K562 (cell line): Measurements from ENCODE around the gene ACTA2. TPM values are rescaled to one million over a fixed set of nuclear protein-coding genes. Genes with fewer than 3 reads are reported as not detected.

Experiments
- ATAC-seq: fragments of 200-7000 bp; cut with Tn5 transposase; 3 replicates; pipeline ENCODE4 v1.9.1; 2020; ENCODE audit warnings: moderate library complexity
- BruUV-seq: library from RNA; stranded (reverse); fragments of 400-500 nt; replicated peaks from 2 replicates; lab custom pipeline; 2021; lab: Mats Ljungman, UMichigan
- CTCF ChIA-PET: fragments of 300-600 bp; formaldehyde crosslinking; extraction: SDS; loops from one replicate; lab custom pipeline; 2021; ENCODE audit warnings: low intra/inter-chr PET ratio; lab: Yijun Ruan, JAX
- POLR2A ChIA-PET: fragments of 300-600, 350-650 bp; sonication (Branson Sonifier 250); formaldehyde crosslinking; extraction: SDS; loops from one replicate; lab custom pipeline; 2021; ENCODE audit warnings: antibody characterized with exemption, inconsistent platforms; lab: Yijun Ruan, JAX
- DNase-seq, 4 experiments: peaks; one replicate each; pipeline versions ENCODE4 v3.0.0 to v3.0.0-alpha.2; 2011 to 2018; ENCODE audit warnings: low spot score in 3 of 4, mixed read lengths in 3 of 4; ENCODE audit errors: extremely low read depth in 1 of 4
- FAIRE-seq: peaks from 2 replicates; lab custom pipeline; 2011; peaks lifted over from hg19 to GRCh38; lab: Jason Lieb, UNC
- H2AFZ ChIP-seq: 2 replicates; pipeline ENCODE4 v1.6.0; 2011; ENCODE audit warnings: low read depth, low read length, control low read depth, inconsistent platforms
- H3K27ac ChIP-seq: fragments of 200-600 bp; 3 replicates; pipeline ENCODE4 v1.8.0; 2011; ENCODE audit warnings: low read depth, mild to moderate bottlenecking, control low read depth, inconsistent platforms, low read length, moderate library complexity, mixed read lengths; ENCODE audit errors: extremely low read depth
- H3K27me3 ChIP-seq, 2 experiments: fragments of 300-600 bp in 1 of 2; 2 replicates in 1 of 2; 3 replicates in 1 of 2; pipeline versions ENCODE4 v1.6.0 to v1.8.0; 2011; ENCODE audit warnings: inconsistent platforms in 2 of 2, low read length in 2 of 2, mild to moderate bottlenecking in 1 of 2, mixed read lengths in 1 of 2, moderate library complexity in 1 of 2; ENCODE audit not compliant: control insufficient read depth in 2 of 2, insufficient read depth in 2 of 2
- H3K36me3 ChIP-seq: fragments of 300-600 bp; 3 replicates; pipeline ENCODE4 v1.8.0; 2011; ENCODE audit warnings: mild to moderate bottlenecking, low read length, inconsistent platforms; ENCODE audit not compliant: control insufficient read depth, insufficient read depth
- H3K4me1 ChIP-seq, 2 experiments: fragments of 200-600 bp in 1 of 2; replicated peaks in 1 of 2; 2 replicates in 1 of 2; 3 replicates in 1 of 2; pipeline versions ENCODE4 v1.5.1 to v1.8.0; 2011; ENCODE audit warnings: inconsistent platforms in 2 of 2, low read length in 2 of 2, mild to moderate bottlenecking in 1 of 2, mixed read lengths in 1 of 2, moderate library complexity in 1 of 2; ENCODE audit not compliant: control insufficient read depth in 2 of 2, insufficient read depth in 2 of 2
- H3K4me2 ChIP-seq: 2 replicates; pipeline ENCODE4 v1.6.1; 2011; ENCODE audit warnings: low read length, control low read depth, inconsistent platforms, mixed read lengths; ENCODE audit not compliant: insufficient read depth
- H3K4me3 ChIP-seq: fragments of 200-600 bp; sonication (generic), shearing (Covaris generic); 2 replicates; pipeline ENCODE4 v1.5.1; 2016; ENCODE audit warnings: control low read depth, inconsistent platforms
- H3K79me2 ChIP-seq: fragments of 200-600 bp; 3 replicates; pipeline ENCODE4 v1.8.0; 2011; ENCODE audit warnings: low read length, inconsistent platforms; ENCODE audit not compliant: control insufficient read depth, insufficient read depth
- H3K9ac ChIP-seq, 2 experiments: 2 replicates each; pipeline versions ENCODE4 v1.6.0 to v1.6.1; 2011; ENCODE audit warnings: low read depth in 2 of 2, low read length in 2 of 2, control low read depth in 1 of 2, inconsistent platforms in 1 of 2, mild to moderate bottlenecking in 1 of 2, mixed read lengths in 1 of 2; ENCODE audit not compliant: insufficient read depth in 1 of 2
- H3K9me1 ChIP-seq: one replicate; pipeline ENCODE4 v1.6.0; 2011; ENCODE audit warnings: inconsistent platforms, mild to moderate bottlenecking, low read length, moderate library complexity; ENCODE audit not compliant: control insufficient read depth, insufficient read depth
- H3K9me3 ChIP-seq: replicated peaks from 2 replicates; pipeline ENCODE4 v1.5.1; 2011; ENCODE audit warnings: low read depth, low read length, inconsistent platforms; ENCODE audit not compliant: control insufficient read depth, insufficient read depth
- H4K20me1 ChIP-seq: replicated peaks from 2 replicates; pipeline ENCODE4 v1.6.1; 2011; ENCODE audit warnings: low read length, inconsistent platforms, mixed read lengths; ENCODE audit not compliant: control insufficient read depth, insufficient read depth
- ETV1 ChIP-seq: fragments of 450-650 bp; conservative IDR thresholded peaks from 2 replicates; pipeline ENCODE4 v1.6.1; 2016; ENCODE audit warnings: missing genetic modification characterization, control low read depth, low read depth, missing compliant biosample characterization
- HCFC1 ChIP-seq: IDR thresholded peaks from 2 replicates; pipeline ENCODE4 v1.6.1; 2012; ENCODE audit warnings: low read depth, low read length, improper control_type of control experiment
- ILF3 ChIP-seq: fragments of 450-650 bp; IDR thresholded peaks from 2 replicates; pipeline ENCODE4 v1.6.1; 2018; ENCODE audit warnings: antibody characterized with exemption, mild to moderate bottlenecking, moderate library complexity, borderline replicate concordance
- MAFK ChIP-seq: IDR thresholded peaks from 2 replicates; pipeline ENCODE4 v1.6.1; 2011; ENCODE audit warnings: low read length, improper control_type of control experiment
- MEIS2 ChIP-seq: fragments of 450-650 bp; IDR thresholded peaks from 2 replicates; pipeline ENCODE4 v1.6.1; 2014; ENCODE audit warnings: mild to moderate bottlenecking; ENCODE audit not compliant: partially characterized antibody
- THRA ChIP-seq: fragments of 450-650 bp; IDR thresholded peaks from 2 replicates; pipeline ENCODE4 v1.6.1; 2017; ENCODE audit warnings: mild to moderate bottlenecking, moderate library complexity
- ZNF347 ChIP-seq: fragments of 450-650 bp; formaldehyde crosslinking; IDR thresholded peaks from 2 replicates; pipeline ENCODE4 v1.4.0; 2020; ENCODE audit warnings: low read depth, mild to moderate bottlenecking, moderate library complexity
- ZNF589 ChIP-seq: fragments of 200-800 bp; sonication (Bioruptor generic); IDR thresholded peaks from 2 replicates; pipeline ENCODE4 v1.6.1; 2016; ENCODE audit warnings: low read depth, missing genetic modification characterization, missing compliant biosample characterization
- ZNF717 ChIP-seq: fragments of 250-450 bp; sonication (Bioruptor Pico); IDR thresholded peaks from 2 replicates; pipeline ENCODE4 v1.5.0; 2021
- ZNF780A ChIP-seq: fragments of 250-450 bp; sonication (Bioruptor Pico); IDR thresholded peaks from 2 replicates; pipeline ENCODE4 v1.5.0; 2021; ENCODE audit warnings: mild to moderate bottlenecking
- WGBS: fragments of 100-300 bp; shearing (Covaris generic); methylation state at CpG from one replicate; pipeline ENCODE4 v1.1.6; 2016; ENCODE audit warnings: low coverage, mixed read lengths; ENCODE audit not compliant: insufficient coverage; ENCODE audit errors: missing lambda C conversion rate; 5-methylcytosine and 5-hydroxymethylcytosine counted together
- in situ Hi-C: fragments of 300-500 bp; cut with MboI; formaldehyde crosslinking; loops from 4 replicates; pipeline ENCODE4 v1.15.0; 2018; ENCODE audit warnings: inconsistent platforms, mixed read lengths
- intact Hi-C: fragments of 100-400 bp; cut with micrococcal nuclease; formaldehyde crosslinking; loops from 2 replicates; pipeline ENCODE4 v1.14.2; 2022
- polyA plus RNA-seq, 8 experiments: library from polyadenylated mRNA; depleted of rRNA in 4 of 8; stranded (reverse) in 5 of 8; unstranded in 3 of 8; fragments of >200 nt; fragmentation: Nextera tagmentation in 2 of 8; fragmentation: Illumina TruSeq in 1 of 8; extraction: Ambion mirVana in 2 of 8; extraction: Trizol in 1 of 8; gene quantifications; 2 replicates each; pipeline versions ENCODE4 v1.2.1 to v1.2.3, GENCODE V29; 2011 to 2014; ENCODE audit warnings: inconsistent platforms in 1 of 8, missing spikeins in 1 of 8
- total RNA-seq, 7 experiments: library from RNA; depleted of rRNA in 6 of 7; stranded (reverse); fragments of >200 nt in 6 of 7; fragmentation: Illumina TruSeq in 2 of 7; extraction: Trizol in 2 of 7; gene quantifications; 2 replicates each; pipeline versions ENCODE4 v1.2.1 to v1.2.3, GENCODE V29; 2011 to 2021; ENCODE audit warnings: low replicate concordance in 1 of 7

The ACTA2 gene
- total and polyA plus RNA-seq, 9 of the 15 experiments (the other 6 are each of a cell fraction or from before 2014, with no cell fraction given), result 0.15 to 1.0 (median 0.38) TPM; not detected in 3

- ATAC-seq (no peak), DNase-seq (no peak), FAIRE-seq (no peak)
- 0% methylated on average over 1 of the region's 1 CpG for WGBS
- no peaks in the 10 kb centered on the region for H3K36me3 ChIP-seq
- no peaks in the 10 kb centered on the region for H3K79me2 ChIP-seq
- no peaks in the 10 kb centered on the region for H3K4me1 ChIP-seq
- H3K27me3 ChIP-seq, result no peaks in the 10 kb centered on the region
- ChIA-PET POLR2A (no interaction called here), CTCF (no interaction called here)
- H3K9me3 ChIP-seq, result no peaks in the 10 kb centered on the region
- H3K27ac ChIP-seq, result no peak overlapping the region
- no peaks in the 10 kb centered on the region for H4K20me1 ChIP-seq
- in situ Hi-C loops, result no loop called here
- no peak overlapping the region for H3K4me2 ChIP-seq
- no peak overlapping the region for H2AFZ ChIP-seq
- BruUV-seq, result no TSS peak
- H3K9ac ChIP-seq, result no peak overlapping the region
- intact Hi-C loops, result no loop called here
- TF ChIP-seq ZNF347, result no peak
- no peak overlapping the region for H3K4me3 ChIP-seq
- no peaks in the 10 kb centered on the region for H3K9me1 ChIP-seq
These were observed 62.8 kb downstream of the ACTA2 start for GRCh38 chr10:88889559-88890337.

GRCh38 chr10:88888810-88889445 is 63.6 kb downstream of the ACTA2 start:
- no peak for DNase-seq
- no peak for FAIRE-seq
- intact Hi-C loops (no loop called here), in situ Hi-C loops (no loop called here)
- TF ChIP-seq HCFC1, result no peak
- no peak for TF ChIP-seq MAFK
- no peak for TF ChIP-seq THRA
- TF ChIP-seq ZNF717 (CRISPR knock-in tag), result no peak
- TF ChIP-seq ZNF589 (CRISPR knock-in tag), result no peak
- TF ChIP-seq ETV1 (tag), result no peak
- no peak for TF ChIP-seq ILF3
- TF ChIP-seq MEIS2, result no peak
- no peak for TF ChIP-seq ZNF780A
- Histone ChIP-seq H3K27ac (no peak overlapping the region), H3K79me2 (no peaks in the 10 kb centered on the region), H3K9ac (no peak overlapping the region), H3K4me2 (no peak overlapping the region), H2AFZ (no peak overlapping the region), H3K9me3 (no peaks in the 10 kb centered on the region), H3K4me3 (no peak overlapping the region), H4K20me1 (no peaks in the 10 kb centered on the region), H3K36me3 (no peaks in the 10 kb centered on the region), H3K4me1 (no peaks in the 10 kb centered on the region), H3K27me3 (no peaks in the 10 kb centered on the region), H3K9me1 (no peaks in the 10 kb centered on the region)
- POLR2A ChIA-PET, result no interaction called here
- no peak for ATAC-seq
- CTCF ChIA-PET, result no interaction called here
- BruUV-seq, result no TSS peak
